ENCODE results near the gene RELCH.

The RELCH gene

DNA sequence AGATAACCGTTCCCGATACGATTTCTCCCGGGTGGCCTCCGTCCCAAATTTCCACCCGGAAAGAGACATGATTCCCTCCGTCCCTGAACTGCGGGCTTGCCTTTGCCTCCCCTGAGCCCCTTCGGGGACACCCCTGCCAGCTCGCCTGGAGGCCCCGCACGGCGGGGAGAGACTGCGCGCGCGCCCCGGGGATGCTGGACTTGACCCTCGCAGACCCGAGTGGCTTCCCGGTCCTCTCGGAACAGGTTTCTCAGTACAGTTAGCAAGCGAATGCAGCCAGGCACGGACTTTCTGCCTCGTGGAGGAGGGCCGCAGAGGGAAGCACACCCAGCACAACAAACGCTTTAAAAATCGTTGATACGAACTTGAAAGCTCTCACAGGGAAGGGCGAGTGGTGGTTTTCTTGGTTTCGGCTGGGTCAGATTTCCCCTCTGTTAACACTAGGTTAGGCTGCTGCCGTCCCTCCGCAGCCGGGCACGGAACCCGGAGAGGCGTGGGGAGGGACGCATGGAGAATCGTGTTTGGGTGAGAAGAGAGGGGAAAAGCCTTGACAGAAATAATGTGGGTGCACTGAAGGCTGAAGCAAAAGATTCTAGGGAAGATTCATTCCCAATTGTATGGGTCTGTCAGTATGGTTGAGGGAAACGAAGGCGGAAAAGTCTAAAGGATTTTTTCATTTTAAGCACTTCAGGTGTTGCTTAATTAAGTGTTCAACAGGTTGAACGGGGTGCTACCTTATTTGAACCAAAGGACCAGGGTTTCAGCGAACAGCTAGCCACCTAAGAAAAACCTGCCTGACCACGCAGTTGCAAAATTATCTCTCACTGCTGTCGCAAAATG, 139.0 kb downstream of the RELCH start:
- no peak for DNase-seq

DNA sequence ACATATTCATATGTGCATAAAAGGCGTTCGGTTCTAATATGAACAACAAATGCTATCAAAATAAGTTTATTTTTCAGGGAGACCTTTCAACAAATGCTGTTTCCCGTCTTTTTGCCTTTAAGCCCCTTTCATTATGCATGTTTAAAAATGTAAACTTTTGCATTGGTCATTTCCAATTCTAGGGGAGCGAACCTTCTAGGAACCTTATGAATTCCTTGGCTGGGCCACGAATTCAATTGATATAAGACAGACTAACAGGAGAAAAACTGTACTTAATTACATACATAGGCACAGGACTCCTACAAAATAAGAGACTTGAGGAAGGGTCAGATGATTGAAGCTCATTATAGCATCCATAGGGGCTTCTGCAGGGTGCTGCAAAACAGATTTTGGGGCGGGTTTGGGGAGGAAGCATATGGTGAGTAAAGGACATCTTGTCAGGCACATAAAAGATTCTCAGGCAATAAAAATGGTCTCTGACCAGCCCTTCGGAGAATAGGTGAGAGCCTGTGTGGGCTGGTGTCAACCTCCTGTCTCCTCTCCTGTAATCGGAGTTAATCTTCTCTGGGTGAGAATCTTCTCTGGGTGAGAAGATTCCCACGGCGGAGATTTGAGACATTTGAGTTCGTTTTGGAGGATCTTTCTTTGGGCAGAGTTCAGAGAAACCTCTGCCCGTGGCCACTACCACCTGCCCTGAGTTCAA, 139.7 kb downstream of the RELCH start:
- DNase-seq = no peak

DNA sequence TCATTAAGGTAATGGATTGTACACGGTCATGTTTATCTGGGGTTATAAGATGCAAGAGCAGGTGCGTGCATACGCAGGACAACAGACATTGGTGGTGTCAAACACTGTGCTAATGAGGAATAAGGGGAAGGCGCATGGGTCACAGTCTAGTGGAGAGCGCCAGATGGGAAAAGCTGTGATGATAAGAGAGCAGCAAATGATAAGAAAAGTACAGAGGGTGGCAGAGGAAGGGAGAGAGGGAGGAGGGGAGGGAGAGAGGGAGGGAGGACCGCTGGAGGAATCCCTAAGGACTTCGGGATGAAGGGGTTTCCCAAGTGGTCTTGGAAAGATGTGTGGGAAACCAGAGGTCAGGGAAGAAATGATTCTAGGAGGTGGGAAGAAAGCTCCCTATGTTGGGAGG, 140.9 kb downstream of the RELCH start:
- DNase-seq = no peak

DNA sequence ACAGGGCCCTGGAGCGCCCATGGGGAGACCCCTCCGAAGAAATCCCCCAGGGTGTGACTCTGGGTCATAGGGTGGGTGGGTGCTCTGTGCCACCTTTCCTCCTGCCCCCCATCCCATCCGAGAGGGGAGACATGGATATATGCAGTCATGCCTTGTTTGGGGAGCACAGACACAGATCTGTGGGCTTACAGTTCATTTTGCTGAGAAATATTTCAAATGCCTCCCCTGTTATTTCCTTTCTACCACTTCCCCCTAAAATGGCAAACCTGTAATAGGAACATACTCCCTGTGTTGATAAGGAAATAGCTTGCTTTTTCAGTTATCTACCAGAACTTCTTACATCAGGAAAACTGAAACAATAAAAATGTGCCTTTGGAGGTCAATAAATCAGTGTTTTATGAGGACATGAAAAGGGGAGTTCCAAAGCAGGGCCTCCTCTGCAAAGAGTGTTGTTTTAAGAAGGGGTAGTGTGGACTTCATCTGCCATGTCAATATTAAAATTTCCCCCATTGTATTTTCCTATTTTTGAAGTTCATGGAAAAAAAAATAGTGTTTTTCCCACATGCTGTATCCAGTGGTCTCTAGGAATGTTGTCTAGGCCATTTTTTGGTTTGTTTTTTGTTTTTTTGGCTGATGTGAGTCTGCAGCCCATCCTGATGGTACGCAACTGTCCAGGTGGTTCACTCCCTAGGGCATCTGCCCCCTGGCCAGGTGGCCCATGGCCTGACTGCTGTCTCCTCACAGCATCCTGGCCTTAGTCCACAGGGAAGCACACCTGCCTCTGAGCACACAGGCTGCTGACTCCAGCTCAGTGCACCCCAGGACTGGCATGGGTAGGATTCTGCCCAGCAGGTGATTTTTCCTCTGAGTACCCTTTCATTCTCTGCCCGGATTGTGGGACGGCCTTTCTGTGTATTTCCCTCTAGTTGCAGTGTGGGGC, 141.8 kb downstream of the RELCH start:
- DNase-seq = no peak

DNA sequence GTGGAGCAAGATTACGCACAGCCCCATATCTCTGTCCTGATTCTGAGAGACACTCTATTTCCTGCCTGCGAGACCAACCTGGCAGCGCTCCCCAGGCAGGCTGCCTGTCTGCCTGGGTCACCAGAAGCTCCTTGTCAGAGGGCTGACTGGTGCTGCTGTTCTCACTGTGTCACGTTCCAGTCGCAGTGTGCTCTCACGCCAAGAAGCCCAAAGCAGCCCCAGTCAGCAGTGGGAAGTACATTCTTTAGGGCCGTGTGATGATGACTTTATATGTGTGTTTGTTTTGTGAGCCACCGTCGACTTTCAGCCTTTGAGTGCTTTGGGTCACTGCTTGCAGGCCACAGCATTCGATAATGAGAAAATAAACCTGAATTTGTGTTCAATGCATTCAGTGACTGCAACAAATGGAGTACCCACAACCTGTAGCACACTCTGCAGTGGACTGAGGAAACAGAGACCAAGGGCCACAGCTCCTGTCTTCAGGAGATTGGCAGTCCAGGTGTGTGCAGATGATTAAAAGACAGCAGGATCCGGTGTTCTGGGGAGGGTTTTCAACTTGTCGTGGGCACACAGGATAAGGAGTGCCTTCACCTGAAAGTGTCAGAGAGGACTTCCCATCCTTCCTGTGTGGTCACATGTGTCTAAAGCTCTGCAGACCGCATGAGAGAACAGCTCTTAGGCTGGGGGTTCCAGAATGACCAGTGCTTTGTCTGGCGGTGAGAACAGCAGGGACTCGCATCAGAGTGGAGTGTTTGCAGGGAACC, 142.8 kb downstream of the RELCH start:
- DNase-seq = no peak

DNA sequence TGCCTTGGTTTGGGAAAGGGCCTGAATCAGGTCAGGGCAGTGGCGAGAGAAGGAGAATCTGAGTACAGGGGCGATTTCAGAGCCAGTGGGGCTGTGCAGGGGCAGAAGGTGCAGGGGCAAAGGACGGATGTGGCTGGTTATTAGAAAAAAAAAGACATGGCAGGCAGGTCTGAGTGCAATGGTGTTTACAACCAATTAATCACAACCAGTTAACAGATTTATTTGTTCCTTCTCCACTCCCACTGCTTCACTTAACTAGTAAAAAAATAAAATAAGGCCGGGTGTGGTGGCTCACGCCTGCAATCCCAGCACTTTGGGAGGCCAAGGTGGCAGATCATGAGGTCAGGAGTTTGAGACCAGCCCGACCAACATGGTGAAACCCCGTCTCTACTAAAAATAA, 143.6 kb downstream of the RELCH start:
- no peak for DNase-seq

DNA sequence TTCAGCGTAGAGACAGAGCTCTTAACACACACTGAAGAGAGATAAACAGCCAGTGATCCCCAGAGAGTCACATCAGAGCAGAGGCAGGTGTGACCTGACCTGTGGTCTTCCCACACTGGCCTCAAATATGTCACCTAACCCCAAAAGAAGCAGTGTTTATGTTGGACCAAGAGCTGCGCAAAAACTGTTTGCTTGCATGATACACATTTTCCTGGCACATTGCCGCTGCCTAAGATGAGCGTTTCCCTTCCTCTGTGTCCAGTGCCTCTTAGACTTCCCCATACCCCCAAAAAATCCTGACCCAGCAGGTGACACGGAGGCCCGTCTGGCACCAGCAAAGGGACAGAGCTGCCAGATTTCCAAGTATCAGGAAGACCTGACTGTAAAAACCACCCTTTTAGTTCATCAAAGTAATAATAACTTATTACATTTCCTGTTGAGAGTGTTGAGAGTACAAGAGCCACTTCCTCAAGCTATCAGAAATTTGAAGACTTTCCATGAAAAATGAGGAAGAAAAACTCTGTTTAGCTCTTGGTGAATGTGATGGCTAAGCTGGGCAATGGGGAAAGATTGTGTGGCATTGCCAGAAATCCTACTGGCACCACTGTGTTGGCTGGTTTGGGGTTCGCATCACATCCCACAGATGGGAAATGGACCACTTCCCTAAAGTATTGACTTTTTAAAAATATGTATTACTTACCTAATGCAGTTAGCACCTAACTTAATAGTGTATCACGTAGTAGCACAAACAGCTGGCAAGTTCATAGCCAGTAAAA, 144.7 kb downstream of the RELCH start:
- DNase-seq = no peak

DNA sequence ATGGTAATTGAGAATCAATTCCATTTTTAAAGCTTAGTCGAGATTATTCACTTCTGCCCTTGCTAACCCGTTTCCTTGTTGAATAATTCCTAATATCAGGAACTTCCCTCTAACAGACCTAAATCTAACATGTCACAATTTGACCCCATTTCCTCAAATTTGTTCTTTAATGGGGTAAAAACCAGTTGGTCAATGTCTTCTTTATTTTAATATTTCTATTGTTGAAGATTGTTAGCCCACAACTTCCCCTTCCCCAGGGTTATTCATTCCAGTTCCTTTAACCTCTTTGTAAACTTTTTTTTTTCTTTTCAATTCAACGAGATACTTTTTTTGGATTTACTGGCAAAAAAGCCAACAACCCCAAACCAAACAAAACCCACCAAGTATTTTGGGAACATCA, 145.4 kb downstream of the RELCH start:
- DNase-seq = no peak

DNA sequence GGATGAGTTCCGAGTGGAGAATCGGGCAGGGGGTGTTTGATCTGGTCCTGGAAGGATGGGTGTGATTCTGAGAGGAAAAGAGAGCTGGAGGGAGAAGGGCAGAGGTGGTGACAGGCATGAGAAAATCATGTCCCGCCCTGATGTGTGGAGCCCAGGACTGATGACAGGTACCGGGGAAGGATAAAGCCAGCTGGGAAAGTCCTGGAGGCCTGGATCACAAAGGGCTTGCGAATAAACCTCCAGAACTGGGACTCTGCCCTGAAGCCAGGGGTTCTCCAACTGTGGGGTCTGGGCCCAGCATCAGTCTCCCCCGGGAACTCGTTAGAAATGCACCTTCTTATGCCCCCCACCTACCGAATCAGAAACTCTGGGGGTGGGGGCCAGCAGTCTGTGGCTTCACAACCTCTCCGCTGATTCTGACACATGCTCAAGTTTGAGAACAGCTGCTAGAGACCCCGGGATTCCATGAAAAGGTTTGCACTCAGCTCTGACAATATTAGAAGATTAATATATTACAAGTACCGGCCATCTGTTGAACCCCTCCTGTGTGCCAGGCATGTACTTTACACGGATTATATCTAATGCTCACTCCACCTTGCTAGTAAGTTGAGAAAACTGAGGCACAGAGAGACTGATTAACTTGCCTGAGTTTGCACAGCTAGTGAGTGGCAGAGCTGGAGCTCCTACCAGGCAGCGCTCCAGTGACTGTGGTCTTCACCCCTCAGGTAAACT, 146.1 kb downstream of the RELCH start:
- DNase-seq = no peak

DNA sequence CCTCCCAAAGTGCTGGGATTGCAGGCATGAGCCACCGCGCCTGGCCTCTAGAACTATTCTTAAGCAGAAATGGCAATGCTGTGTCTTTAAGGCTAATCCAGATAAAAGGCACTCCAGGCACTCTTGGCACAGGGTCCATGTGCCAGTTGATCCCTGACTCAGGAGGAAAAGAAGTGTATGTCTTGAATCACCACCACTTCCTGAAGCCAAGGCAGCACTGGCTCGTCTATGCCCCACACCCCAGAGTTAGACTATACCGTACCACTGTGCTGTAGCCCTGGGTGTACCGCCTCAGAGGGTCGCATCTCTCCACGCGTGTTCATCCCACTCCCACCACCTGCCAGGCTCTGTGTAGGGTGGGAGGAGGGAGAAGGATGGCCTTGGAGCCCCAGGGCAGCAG, 147.1 kb downstream of the RELCH start:
- no peak for DNase-seq

DNA sequence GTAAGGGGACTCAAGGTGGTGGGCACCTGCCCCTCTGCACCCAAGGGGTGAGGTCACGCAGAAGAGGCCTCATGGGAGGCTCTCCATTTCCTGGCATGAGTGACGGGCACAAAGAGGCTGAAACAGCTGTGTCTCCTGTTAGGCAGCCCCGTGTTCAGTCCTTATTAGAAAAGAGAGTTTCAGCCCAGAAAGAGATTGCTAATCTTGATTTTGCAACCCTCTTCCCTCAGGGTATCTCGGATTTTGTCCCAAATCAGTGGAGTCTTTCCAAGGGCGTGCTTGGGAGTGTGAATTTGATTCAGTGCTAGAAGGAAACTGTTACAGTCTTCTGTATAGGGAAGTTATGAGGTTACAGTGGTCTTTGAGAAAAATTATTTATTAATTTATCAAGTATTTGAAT, 148.4 kb downstream of the RELCH start:
- DNase-seq = no peak

DNA sequence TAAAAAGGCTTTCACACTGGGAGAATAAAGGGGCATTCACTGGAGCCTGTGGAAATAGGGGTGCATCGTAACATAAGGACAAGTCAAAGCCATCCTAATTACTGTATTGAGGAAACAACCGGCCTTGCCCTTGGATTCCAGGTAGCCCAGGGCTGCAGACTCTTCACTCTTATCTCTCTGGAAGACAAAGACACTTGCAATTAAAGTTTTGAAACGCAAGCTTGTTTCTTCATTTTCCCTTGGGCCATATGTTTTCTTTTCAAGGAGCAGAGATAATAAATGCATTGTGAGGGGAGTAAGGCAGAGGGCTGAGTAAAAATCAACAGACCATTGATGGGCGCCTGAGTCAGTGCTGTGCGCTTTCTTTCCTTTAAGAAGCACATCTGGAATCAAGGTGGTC, 149.6 kb downstream of the RELCH start:
- no peak for DNase-seq

DNA sequence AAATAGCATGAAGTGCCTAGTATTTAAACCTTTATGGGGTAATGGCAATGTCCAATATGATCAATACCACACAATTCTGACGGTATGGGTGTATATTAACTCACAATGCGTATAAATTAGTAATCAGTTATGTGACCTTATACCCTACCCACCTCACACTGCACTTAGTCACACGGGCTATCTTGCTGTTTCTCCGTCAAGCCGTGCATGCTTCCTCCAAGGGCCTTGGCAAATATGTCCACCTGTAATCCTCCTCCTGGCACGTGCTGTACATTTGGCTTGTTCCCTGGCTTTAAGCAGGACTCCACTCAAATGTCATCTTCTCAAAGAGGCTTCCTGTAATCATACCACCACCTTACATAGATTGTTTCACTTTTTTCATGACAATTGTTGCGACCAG, 150.3 kb downstream of the RELCH start:
- DNase-seq = no peak

DNA sequence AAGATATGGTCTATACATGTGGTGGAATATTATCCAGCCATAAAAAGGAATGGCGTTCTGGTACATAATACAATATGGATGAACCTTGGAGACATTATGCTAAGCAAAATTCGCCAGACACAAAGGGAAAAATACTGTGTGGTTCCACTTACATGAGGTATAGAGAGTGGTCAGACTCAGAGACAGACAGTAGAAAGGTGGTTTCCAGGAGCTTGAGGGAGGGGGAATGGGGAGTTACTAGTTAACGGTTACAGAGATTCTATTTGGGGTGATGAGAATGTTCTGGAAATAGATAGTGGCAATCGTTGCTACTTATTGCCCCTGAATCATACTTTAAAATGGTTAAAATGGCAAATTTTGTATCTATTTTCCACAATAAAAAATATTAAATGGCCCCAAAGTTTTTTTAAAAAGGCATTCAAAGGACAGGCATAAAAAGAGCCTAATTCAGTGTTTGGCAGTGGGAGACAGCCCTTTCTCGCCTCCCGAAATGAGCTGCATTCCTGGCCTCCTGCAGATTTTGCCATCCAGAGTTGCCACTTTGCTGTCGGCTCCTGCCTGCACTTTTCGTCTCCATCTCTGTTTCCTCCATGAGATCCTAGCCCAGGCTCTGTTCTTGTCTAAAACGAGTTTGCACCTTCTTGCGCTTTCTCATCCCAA, 151.5 kb downstream of the RELCH start:
- DNase-seq = no peak

DNA sequence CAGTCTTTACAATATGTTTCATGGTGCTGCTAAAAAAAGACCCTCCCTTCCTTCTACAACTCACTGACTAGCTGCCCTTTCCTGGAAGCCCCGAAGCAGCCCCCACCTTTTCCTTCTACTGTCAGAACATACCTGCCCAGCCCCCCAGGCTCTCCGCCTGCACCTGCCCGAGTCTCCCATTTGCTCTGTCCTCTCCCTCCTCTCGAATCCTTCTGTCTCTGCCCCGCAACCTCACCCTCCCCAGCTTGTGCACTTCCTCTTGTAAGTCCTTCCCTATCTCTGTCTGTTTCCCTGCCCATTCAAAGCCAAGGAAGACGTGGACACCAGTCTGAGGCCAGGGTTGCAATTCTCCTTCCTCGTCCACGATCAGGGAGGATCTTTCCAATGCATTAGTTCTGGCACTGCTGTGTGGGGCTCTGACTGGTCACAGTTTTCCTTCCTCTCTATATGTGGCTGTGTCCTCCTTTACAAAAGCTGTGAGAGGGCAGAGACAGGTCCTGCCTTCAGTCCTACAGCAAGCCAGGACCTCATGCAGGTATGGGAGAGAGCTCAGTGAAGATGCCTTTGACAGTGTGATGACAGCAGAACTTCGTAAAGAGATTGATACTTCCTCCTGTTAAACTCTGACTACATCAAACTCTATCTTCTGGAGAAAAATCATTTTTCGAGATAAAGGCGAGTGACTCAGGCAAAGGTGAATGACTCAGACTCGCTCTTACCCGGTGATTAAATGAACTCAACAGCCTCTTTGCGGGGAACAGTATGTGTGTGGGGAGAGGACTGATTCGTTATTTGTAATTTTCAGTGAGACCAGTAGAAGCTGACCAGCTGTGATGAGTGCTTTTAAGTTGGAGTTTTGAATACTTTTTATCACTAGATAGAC, 152.3 kb downstream of the RELCH start:
- no peak for DNase-seq

DNA sequence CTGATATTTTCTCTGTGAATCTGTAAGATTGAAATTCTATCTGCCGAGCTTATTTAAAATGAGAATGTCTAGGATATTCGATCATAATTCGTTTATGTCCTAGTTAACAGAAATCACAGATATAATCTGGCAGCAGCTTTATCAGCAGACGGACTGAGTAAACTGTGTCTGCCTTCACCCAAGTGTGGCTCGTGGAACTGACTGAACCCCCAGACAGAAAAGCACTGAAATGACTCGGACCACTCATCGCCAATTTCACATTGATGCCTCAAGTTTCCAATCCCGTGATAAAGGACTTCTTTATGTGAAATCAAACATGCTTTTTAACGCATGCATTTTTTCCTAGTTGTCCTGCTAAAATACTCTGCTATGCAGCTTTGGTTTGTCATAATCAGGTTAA, 153.9 kb downstream of the RELCH start:
- DNase-seq = no peak

DNA sequence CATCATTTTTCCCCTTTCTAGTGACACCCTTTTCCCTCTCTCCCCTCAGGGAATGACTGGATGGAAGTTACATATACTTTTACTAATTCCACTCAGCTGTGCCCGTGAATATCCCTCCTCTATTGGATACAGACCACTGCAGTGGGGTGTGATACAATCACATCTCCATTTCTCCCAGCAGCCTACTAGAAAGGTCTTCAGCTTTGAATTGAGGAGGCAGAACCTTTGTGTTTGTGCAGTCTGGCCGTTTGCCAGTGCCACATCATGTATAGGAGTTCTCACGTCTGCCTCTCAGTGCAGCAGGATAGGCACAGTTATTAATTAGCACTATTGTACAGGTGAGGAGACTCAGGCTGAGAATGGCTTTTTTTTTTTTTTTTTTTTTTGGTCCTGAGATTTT, 154.4 kb downstream of the RELCH start:
- no peak for DNase-seq

DNA sequence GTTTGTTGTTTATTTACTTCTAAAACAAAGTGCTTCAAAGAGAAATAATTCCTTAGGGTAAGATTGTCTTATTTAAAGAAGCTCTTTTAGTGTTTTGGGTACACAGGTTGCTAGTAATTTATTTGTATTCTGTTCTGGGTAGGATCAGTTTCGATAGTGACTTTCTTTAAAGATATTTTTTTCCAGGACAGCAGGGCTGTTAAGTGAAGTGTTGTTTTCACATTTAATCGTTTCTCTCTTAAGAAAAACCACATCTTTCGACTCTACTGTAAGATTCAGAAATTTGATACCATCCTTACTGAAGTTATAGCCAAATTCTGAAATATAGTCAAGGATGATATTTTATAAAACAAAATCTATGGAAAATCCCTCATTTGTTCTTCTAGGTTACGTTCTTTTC, 155.8 kb downstream of the RELCH start:
- DNase-seq = no peak

DNA sequence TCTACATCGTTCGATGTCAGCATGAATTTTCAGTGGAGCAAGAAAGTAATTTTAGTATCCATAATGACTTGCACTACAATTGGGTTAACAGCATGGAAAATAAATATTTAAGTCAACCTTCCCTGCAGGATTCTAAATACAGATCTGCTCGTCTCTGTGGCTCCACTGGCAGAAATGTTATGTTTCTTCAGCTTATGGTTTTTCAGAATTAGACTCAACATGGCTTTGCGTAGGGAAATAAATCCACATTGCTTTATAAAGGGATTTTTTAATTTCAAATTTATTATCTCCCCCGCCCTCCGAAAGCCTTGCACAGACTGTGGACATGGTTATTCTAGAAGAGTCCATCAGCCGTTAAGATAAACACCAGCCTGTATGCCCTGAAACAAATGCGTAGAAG, 156.3 kb downstream of the RELCH start:
- no peak for DNase-seq
